Body of pancreas (tissue), 4 donors: ENCODE data around the gene TNIK.

Experiments used
- CTCF ChIP-seq, 7 experiments: fragments of 450-650 bp in 4 of 7; fragments of 200-600 bp in 3 of 7; sonication (generic) in 3 of 7; IDR thresholded peaks; one replicate each; pipeline ENCODE4 v1.5.1; 2016 to 2019; ENCODE audit warnings: antibody characterized with exemption in 7 of 7
- POLR2A ChIP-seq, 3 donors: fragments of 450-650 bp; IDR thresholded peaks; one replicate each; pipeline ENCODE4 v1.6.1; 2016; ENCODE audit warnings: antibody characterized with exemption in 3 of 3, mild to moderate bottlenecking in 2 of 3

GRCh38 chr3:171343693-171344092, 116.5 kb downstream of the TNIK start:
- TF ChIP-seq CTCF (IDR thresholded peaks at IDR 0.05) = no peak
- TF ChIP-seq POLR2A (IDR thresholded peaks at IDR 0.05) = no peak
